AG08395 (cell line): Measurements from ENCODE around the gene CDKAL1.
"Not testable (repeated sequence)": the region's sequence is repeated elsewhere in the genome, so short reads cannot be mapped to it uniquely, and the experiment has no call there.

ENCODE experiments used
- DNase-seq: peaks from one replicate; pipeline ENCODE4 v3.0.0; 2012; ENCODE audit warnings: mixed read lengths, low spot score

The CDKAL1 gene

DNA sequence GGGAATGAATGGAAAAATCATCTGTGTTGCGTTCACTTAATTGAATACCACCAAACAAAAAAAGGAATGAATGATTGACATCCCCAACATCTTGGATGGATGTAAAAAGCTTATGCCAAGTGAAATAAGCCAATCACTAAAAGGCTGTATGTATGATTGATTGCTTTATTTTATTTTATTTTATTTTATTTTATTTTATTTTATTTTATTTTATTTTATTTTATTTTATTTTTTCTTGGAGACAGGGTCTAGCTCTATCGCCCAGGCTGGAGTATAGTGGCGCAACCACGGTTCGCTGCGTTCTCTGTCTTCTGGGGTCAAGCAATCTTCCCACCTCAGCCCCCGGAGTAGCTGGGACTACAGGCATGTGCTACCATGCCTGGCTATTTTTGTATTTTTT lies 263.3 kb downstream of the CDKAL1 start:
- no peak for DNase-seq

- DNase-seq = no peak
These were observed 266.0 kb downstream of the CDKAL1 start for GRCh38 chr6:20800229-20800628.

DNA sequence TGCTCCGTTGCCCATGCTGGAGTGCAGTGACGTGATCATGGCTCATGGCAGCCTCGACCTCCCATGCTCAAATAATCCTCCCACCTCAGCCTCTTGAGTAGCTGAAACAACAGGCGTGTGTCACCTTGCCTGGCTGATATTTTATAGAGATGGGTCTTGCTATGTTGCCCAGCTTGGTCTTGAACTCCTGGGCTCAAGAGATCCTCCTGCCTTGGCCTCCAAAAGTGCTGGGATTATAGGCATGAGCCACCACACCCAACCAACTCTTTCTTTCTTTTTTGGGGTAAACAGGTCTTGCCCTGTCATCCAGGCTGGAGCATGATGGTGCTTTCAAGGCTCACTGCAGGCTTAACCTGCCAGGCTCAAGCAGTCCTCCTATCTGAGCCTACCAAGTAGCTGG lies 266.4 kb downstream of the CDKAL1 start:
- no peak for DNase-seq

DNA sequence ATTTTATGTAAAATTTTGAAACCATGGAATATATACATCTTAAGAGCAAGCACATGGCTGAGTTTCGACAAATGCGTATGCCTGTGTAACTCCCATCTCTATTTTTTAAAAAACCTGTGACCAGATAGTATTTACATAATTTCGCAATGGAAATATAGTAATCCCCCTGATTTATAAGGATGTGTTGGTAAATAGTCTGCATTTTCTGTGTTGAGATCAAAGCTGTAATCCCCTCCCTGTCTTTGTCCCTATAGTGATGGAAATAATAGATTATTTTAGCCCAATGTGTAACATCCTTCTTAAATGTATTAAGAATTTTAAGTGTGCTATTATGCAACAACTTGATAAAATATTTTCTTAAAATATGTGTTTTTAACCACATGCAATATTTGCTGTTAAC lies 267.3 kb downstream of the CDKAL1 start:
- no peak for DNase-seq

DNA sequence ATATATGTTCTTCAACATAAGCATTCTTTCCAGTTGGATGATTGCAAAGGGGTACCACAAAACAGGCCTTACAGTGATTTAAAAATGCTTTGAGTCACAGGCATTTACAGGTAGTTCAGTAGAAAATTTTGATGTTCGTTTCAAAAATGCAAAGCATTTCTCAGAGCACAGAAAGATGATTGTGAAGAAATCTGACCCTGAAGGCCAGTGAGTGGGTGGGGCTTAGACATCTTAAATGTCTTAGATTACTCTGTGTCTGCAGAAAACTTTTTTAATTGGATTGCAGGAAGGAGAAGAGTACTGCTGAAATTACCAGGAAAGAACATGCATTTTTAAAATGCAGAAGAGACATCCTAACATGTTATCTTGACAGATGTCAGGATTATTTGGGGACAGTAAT lies 268.3 kb downstream of the CDKAL1 start:
- DNase-seq = no peak

DNA sequence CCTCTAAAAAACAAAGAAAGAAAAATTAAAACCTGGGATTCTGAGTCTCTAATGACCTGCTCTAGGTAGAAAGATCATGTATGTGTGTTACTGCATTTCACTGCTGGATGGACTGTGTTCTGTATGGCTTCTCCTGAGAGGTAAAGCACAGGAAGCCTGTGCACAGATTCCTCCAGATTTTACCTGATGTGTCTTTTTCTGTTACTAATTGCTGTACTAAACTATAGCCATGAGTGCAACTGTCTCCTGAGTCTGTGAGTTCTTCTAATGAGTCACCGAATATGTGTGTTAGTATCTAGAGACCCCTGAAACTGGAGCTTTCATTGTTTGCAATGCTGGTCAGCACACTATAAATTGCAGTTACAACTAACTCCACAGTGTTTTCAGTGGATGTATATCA lies 270.8 kb downstream of the CDKAL1 start:
- no peak for DNase-seq

DNA sequence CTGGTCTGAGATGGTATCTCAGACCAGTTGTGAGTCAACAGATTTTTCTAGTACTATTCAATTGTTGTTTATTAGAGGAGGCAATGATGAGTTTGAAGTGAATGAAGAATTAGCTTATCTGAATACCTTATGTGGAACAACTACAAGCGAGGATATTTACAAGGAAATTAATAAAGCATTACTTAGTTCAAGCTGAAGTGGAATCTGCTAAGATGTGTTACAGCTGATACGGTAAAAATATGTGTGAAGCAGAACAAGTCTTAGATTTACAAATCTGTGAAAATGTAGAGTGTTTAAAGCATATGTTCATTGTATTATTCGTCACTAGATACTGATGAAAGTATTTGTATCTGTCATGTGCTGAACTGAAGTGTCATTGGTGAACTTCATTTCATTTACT lies 272.4 kb downstream of the CDKAL1 start:
- no peak for DNase-seq

- DNase-seq = no peak
These were observed 274.2 kb downstream of the CDKAL1 start for GRCh38 chr6:20808439-20808838.

DNA sequence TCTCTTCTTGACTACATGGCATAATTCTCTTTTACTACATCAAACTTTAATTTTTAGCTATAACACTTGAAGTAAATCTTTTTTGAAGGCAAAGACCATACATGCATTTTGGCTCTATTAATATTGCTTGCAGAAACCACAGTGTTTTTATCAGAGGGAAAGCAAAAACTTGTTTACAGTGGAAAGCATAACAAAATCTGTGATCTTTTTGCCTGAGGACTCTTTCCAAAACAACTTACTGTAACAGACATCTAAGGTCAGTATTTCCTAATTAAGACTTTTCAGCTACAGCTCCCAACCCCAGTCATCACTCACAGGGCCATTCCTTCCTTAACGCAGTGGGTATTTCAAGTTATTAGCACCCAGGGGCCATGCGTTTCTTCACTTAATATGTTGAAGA lies 274.7 kb downstream of the CDKAL1 start:
- no peak for DNase-seq

DNA sequence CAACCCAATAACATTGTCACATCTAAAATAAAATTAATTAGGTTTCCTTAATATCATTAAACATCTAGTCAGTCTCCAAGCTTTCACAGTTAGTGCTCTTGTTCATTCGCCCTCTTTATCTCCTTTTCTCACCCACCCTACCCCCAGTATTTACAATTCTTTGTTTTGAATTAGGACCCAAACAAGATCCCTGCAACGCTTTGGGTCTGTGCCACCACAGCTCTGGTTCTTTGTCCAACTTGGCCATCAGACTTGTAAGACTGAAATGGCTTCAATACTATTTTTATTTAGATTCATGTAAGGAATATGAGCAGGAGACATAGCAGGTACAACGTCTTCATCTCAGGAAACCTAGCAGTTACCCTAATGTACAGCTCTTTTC lies 276.5 kb downstream of the CDKAL1 start:
- DNase-seq = no peak

- DNase-seq = peak; percentile 83
These were observed 277.0 kb downstream of the CDKAL1 start for GRCh38 chr6:20811109-20811761.

- no peak for DNase-seq
These were observed 278.5 kb downstream of the CDKAL1 start for GRCh38 chr6:20812776-20813175.

DNA sequence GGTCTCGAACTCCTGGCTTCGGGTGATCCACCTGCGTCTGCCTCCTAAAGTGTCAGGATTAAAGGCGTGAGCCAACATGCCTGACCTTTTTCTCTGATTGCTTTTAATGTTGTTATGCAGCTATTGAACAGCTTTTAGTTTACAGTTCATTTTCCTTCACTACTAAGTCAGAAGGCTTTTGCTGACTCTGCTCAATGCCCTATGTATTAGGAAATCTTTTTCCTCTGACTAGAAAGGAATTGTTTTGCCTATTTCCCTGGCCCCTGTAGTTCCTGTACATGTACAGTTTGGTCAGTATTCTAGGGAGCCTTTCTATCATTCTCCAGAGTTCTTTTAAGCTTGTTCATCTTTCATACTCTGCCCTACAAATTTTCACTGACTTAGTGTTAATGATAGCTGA lies 280.2 kb downstream of the CDKAL1 start:
- DNase-seq = no peak

DNA sequence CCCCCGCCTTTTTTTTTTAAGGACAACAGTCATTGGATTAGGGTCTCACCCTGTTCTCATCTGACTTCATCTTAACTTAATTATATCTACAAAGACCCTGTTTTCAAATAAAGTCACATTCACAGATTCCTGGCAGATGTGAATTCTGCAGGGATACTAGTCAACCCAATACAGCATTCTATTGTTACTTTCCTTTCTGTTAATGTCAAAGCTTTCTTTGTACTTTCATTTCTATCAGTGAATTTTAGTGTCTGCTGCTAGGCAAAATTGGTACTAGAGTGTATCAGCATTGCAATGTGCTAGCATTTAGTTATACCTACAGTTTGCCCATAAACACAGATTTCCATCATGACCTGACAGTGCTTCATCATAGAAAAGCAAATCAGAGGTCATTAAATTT lies 281.9 kb downstream of the CDKAL1 start:
- DNase-seq = no peak

- DNase-seq = no peak
These were observed 283.6 kb downstream of the CDKAL1 start for GRCh38 chr6:20817806-20818320.

- DNase-seq = no peak
These were observed 285.6 kb downstream of the CDKAL1 start for GRCh38 chr6:20819774-20820400.

DNA sequence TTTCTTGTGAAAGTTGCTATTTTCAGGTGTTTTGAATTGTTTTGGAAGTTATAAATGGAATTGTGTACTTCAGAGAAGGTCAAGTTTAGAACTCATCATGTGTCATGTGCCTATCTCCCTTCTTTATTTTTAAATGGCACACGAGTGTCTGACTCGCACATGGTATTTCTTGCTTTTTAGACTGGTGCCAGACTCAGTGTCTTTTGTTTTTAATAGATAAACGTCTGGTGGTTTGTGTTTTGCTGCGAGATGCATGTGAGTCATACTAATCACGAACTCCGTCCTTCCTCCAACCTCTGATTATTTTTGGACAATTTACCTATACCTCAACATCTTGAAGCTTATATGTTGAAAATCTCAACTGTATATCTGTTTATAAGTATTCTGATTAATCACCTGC lies 292.1 kb downstream of the CDKAL1 start:
- DNase-seq = peak; percentile 25

DNA sequence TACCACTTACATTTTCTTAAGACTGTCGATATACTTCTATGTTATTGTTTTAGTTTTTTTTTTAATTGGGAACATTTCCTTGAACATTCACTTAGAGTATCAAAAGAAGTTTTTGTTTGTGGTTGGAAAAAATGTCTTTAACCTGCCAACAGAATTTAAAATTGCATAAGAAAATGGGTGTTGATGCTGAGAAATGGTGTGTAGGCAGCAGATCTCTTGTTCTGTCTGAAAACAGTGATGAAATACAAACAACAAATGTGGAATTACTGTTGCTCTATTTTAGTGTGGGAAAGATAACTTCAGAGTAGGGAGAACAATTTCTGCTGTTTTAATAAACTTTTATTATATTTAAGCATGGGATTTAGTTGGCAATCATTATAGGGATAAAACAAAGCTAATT lies 293.5 kb downstream of the CDKAL1 start:
- peak; percentile 69 for DNase-seq

GRCh38 chr6:20830576-20830975 lies 296.3 kb downstream of the CDKAL1 start:
- no peak for DNase-seq

GRCh38 chr6:20831251-20831650 lies 297.0 kb downstream of the CDKAL1 start:
- not testable (repeated sequence) for DNase-seq

DNA sequence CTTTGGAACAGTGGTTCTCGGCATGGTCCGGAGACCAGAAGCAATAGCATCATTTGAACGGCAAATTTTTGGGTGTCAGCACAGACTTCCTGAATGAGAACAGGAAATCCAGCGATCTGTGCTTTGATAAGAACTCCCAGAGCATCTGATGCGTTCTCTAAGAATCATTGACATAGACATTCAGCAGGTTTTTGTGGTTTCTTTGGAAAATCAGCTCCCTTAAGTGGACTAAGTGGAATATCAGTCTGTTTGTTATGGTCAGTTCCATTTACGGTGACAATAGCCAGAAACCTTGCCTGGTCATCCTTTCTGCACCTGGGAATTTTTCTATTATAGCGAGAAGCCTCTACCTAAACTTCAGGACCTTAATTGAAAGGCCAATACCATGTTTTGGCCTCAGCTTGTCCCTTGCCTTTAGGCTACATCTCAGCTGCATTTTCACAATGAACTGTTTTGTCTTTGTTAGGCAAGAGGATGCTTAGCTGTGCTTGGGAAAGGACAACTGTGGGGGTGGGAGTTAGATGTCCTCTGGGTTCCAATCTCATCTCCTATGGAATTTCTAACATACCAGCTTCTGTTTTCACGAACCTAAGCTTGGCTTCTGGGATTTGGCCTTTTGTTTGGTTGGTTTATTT lies 299.7 kb downstream of the CDKAL1 start:
- no peak for DNase-seq

DNA sequence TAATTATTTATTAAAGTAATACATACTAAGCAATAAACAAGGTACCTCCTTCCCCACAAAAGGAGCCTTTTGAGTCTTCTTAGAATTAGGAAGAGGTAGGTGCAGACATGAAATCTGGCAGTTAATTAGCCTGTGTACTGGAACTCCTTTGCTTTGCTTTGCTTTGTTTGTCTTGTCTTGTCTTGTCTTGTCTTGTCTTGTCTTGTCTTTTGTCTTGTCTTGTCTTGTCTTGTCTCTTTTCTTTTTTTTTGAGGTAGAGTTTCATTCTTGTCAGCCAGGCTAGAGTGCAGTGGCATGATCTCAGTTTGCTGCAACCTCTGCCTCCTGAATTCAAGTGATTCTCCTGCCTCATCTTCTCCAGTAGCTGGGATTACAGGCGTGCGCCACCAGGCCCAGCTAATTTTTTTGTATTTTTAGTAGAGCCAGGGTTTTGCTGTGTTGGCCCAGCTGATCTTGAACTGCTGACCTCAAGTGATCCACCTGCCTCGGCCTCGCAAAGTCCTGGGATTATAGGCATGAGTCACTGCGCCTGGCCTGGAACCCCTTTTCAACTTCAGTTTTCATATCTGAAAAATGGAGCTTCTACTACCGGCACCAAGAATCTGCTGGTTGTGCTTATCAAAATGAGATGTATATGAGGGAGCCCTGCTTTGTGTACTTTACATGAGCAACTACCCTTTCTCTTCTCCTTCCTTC lies 301.2 kb downstream of the CDKAL1 start:
- DNase-seq = no peak

DNA sequence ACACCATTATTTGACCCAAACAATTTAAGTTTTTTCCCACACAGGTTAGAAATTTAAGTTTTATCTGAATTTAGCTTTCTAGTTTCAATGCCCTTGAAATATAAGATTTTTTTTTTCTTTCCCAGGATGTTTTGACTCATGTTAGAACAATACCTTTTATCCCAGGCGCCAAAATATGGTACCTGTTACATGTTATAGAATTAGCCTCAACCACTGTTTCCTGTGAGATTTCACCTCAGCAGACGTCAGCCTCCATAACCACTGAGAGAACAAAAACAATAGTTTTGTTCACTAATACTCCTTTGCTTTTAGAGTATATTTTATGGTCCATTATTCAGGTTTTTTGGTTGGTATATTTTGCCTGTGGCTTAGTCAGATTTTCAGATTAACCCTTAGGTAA lies 302.9 kb downstream of the CDKAL1 start:
- no peak for DNase-seq
